Measurements from ENCODE around the gene LHPP.

Gene LHPP

DNA sequence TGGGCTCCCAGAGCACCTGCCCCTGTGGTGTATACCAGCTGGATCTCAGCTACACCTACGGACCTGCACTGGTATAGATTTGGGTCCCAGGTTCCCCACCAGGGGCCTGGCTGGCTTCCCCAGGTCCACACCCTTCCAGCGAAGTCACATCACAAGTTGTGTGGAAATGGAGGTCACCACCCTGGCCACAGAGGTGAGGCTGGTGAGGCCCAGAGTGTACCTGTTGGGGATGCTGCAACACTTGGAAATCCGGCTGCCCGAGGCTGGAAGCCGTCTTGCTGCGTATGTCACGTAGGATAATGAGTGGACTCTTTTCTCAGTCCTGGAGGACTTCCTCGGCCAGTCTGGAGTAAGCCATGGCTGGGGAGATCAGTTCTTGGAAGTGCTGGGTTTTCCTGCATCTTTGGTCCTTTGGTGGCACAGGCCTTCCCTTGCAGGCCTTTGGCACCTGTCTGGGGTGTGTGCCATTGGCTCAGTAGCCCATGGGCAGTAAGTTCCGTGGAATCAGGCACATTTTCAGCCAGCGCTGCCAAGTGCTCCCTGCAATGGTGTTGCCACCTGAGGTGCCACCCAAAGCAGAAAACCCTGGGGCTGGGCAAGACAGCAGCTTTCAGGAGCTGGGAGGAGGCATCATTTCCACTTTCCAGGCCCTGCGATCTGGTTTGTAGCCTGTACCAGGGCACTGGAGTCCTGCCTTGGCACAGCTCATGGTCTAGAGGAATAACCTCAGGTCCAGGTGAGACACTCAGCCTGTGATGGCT is 97.9 kb downstream of the LHPP start:
- no peak for DNase-seq

DNA sequence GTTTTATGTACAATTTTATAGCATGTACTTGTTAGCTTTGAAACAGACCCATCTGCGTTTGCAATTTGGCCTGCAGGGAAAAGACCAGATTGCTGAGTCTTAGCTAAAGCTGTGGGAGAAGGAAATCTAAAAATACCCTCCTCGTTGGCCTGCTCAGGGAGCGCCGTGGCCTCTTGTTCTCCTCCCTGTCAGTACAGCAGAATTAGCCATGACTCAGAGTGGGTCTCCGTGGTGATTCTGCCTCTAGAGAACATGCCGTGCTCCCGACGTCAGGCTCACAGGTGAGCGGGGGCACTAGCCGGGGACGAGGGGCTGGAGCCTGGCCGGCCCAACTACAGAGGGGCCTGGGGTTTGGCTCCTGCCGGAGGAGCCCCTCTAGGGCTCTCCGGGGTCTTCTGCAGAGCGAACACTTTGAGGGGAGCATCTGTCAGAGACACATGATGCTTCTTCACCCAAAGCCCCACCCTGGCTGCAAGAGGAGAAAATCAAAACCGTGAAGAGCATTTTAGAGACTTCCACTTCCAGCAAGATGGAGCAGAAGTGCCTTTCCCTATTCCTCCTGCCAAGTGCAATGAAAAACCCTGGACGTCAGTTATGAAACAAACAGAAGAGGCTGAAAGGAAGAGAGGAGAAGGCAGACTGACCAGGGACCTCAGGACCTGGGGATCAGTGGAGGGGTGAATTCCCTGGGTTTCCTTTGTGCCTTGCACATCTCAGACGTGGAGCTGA is 98.9 kb downstream of the LHPP start:
- DNase-seq = no peak

DNA sequence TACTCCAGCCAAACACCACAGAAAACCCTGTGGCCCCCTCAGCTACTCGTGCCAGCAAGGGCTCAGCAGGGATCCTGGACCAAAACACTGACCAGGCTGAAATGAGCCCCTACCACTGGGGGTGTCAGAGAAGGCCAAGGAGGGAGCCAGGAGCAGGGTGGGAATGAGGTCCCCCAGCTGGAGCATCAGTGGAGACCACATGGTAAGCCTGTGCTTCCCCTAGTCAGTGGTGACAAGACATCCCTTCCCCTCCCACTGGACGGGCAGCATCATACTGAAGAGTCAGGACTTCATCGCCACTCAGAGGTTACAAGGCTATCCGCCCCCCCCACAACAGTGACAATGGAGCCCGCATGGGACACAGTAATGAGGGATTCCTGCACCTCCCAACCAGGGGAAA is 99.6 kb downstream of the LHPP start:
- no peak for DNase-seq

GRCh38 chr10:124562425-124563060 is 100.9 kb downstream of the LHPP start:
- no peak for DNase-seq

GRCh38 chr10:124563320-124564040 is 101.9 kb downstream of the LHPP start:
- DNase-seq = no peak

- DNase-seq = no peak
These were observed 103.3 kb downstream of the LHPP start for GRCh38 chr10:124564881-124565280.

- peak; percentile 61 for DNase-seq
These were observed 104.1 kb downstream of the LHPP start for GRCh38 chr10:124565565-124566221.

DNA sequence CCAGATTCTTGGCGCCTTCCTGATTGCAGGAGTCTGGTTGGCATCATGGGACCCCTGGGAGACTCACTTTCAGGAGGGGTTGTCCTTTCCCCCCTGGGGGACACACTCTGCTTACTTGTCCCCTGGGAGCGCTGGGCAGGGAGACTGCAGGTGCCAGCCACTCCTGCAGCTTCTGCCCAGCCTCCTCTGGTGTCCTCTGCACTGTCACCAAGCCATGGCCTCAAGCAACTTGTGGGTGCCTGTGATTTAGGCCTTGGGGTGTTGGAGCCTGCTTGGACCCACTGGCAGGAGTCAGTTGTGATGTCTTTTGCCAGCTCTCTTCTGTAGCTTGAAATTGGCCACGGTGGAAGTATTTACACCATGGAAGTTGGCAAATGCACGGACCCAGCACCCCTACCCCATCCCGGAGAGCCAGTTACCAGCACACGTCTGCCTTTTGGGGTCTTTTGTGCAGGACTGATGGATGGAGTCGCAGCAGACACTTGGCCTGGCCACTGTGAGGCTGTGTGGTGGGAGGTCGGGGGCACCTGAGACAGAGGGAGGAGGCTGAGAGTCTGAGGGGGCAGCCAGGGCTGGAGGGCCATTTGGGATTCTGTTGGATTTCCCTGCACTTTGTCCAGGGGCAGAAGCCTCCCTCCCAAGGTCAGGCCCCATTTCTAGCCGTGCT is 104.7 kb downstream of the LHPP start:
- no peak for DNase-seq

- DNase-seq = no peak
These were observed 105.6 kb downstream of the LHPP start for GRCh38 chr10:124566981-124567835.

GRCh38 chr10:124568339-124568738 is 106.7 kb downstream of the LHPP start:
- no peak for DNase-seq

GRCh38 chr10:124568848-124569622 is 107.4 kb downstream of the LHPP start:
- peak; percentile 40 for DNase-seq

DNA sequence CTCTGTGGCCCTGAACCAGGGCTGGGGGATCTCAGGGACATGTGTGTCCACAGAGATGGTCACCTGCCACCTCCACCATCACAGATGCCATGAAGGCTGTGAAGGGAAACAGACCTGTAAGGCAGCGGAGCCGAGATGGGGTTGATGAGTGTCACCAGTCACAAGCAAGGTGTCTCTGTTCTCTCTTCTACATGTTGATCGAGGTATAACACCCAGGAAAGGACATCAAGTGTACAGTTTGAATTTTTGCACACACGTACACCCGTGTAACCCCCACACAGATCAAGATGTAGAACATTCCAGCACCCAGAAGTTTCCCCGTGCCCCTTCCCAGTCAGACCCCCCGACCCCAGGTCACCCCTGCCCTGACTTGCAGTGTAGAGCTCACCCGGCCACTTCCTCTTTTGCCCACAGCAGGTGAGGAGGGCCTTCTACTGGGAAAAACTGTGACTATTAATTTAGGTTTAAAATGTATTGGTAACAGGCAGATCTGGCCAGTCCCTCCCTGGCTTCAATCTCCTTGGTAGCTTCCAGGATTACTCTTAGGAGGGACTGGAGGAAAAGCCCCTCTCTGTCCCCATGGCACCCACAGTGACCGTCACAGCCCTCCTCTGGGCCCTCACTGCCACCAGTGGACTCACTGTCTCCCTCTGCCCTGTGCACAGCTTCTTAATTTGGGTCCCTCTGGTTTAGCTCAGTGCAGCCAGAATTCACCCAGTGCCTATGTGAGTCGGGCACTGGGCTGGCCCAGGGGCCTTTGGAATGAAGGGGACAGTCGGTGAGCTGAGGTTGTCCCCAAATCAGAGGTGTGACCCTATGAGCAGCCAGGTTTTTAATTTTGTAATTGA is 108.2 kb downstream of the LHPP start:
- no peak for DNase-seq

GRCh38 chr10:124570646-124571045 is 109.0 kb downstream of the LHPP start:
- no peak for DNase-seq

GRCh38 chr10:124572751-124573150 is 111.1 kb downstream of the LHPP start:
- DNase-seq = no peak

- DNase-seq = no peak
These were observed 112.3 kb downstream of the LHPP start for GRCh38 chr10:124573726-124574455.

- DNase-seq = no peak
These were observed 112.9 kb downstream of the LHPP start for GRCh38 chr10:124574456-124575070.

- no peak for DNase-seq
These were observed 113.7 kb downstream of the LHPP start for GRCh38 chr10:124575107-124576035.

Measured in eye (tissue), 1 donor.